Embryonic facial prominence (tissue), 1 donor: Measurements from ENCODE around the gene CSRNP3.
"Not testable (repeated sequence)": the region's sequence is repeated elsewhere in the genome, so short reads cannot be mapped to it uniquely, and the experiment has no call there.

ENCODE experiments used
- DNase-seq: peaks from one replicate; pipeline ENCODE4 v3.0.0-alpha.2; 2016; ENCODE audit errors: extremely low spot score

CSRNP3 gene

DNA sequence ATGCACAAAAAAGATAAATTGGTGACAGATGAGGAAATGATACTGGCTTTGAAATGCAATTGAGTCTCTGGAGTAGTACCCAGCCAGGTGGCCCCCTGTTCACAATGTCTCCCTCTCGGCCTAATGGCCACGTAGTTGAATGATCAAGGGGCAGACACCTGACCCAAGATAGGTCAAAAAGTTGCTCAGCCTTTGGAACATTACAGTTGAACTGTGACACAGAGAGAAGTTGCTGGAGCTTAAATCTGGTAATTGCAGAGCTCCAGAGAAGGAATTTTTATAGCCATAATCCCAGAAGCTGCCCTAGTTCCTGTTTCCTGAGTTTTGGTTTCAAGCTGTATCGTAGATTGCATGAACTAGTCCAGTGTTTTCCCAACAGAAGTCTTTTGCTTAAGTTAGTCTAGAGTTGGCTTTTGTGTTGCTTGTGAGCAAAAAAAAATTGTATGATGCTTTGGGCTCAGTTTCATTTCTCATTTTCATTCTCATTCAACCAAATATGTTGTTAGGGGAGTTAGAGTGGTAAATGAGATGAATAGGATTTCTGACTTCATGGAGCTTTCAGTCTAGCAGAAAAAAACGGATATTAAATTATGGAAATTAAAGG is 117.9 kb downstream of the CSRNP3 start:
- DNase-seq, result no peak

DNA sequence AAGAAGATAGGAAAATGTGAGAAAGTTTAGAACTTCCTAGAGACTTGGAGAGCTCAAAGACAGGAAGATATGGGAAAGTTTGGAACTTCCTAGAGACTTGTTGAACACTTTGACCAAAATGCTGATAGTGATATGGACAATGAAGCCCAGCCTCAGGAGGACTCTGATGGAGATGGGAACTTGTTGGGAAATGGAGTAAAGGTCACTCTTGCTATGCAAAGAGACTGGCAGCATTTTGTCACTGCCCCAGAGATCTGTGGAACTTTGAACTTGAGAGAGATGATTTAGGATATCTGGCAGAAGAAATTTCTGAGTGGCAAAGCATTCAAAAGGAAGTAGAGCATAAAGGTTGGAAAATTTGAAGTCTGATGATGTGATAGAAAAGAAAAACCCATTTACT is 121.5 kb downstream of the CSRNP3 start:
- not testable (repeated sequence) for DNase-seq

DNA sequence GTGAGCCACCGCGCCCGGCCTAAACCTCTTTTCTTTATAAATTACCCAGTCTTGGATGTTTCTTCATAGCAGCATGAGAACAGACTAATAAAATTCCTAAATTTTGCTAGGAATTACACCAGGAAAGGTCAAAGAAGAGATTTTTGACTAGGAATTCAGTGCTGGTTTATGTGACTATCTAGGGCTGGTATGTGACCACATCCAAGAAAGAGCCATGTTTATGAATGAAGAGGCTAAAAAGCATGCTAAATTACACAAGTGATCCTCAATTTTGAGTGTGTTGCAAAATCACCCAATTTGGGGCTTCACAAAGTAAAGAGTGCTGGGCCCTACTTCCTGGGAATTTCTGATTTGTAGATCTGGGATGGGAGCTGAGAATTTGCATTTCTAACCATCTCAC is 123.6 kb downstream of the CSRNP3 start:
- DNase-seq, result no peak

DNA sequence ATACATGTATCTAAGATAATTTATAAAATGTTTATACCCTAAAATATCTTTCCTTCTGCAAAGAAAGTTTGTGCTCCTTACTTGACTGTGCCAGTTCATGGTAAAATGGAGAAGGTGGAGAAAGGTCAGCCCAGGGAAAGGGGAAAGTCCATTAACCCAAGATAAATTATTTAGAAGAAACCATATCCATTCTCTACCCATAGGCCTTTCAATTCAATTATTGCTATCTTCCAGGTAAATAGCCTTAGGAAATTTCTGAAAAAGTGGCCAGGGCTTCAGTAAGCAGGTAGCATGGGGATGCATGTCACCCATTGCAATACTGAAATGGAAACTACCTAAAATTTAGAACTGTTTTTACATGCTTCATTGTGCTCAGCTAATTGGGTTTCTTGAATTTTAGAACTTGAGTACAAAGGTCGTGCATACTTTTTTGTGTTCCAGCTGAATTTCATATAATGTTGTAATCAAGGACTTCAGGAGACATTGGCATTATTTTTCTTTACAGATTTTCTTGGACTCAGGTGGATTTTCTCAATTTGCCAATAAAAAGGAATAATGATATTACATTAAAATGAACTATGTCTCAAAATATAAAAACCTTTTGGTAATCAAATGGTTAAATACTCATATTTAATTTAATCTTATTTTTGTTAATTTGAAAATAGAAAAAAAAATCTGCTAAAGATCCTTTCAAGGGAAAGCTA is 124.9 kb downstream of the CSRNP3 start:
- no peak for DNase-seq

DNA sequence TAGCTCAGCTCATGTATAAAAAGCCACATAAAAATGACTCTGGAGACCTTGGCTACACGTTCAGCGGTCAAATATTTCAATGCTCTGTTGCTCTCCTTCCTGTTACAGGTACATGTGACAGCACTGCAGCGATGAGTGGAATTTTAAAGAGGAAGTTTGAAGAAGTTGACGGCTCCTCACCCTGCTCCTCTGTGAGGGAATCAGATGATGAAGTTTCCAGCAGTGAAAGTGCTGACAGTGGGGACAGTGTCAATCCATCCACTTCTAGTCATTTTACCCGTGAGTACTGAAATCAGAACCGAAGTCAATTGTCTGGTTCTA is 125.4 kb downstream of the CSRNP3 start:
- DNase-seq, result no peak

DNA sequence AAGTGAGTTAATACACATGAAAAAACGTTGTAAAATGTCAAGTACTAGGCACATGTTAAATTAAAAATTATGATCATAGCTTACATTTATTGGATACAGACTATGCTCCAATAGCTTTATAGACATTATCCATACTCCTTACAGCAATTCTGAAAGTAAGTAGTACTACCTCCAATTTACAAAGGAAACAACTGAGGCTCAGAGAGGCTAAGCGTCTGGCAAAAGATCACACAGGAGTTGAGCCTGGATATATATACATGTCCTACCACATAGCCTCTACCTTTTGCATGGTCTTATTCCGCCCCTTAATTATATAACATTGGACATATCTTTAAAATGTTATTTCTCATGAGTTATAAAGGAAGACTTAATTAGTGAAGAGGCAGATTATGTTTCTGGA is 127.3 kb downstream of the CSRNP3 start:
- no peak for DNase-seq

DNA sequence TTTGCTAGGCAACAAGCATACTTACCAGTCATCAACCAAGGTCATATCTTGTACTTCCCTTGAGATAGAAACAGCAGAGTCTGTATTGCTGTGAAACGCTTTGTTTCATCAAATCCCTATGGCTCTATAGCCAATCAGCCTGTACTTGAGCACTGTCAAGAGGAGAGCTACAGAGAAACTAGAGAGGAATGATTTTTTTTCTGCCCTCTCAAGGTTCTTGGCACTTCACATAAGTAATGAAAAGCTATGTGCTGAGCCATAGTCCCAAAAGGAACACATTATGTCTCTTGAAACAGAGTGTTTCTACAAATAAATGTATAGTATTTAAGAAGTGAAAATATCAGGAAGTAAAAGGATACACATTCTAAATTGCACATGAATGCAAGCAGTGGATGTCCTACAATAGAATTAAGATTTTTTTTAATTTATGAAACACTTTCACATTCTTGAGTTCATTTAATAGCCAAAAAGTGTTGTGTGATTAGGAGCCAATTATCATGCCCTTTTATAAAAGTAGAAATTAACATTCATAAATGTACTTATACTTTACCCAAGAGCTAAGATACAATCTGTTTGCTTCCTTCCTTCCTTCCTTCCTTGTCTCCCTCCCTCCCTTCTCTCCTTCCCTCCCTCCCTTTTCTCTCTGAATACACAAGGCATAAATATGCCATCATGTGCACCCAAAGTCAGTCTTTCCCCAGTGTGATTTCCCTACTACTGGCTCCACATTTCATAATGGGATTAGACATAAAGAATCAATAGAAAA is 131.8 kb downstream of the CSRNP3 start:
- no peak for DNase-seq

DNA sequence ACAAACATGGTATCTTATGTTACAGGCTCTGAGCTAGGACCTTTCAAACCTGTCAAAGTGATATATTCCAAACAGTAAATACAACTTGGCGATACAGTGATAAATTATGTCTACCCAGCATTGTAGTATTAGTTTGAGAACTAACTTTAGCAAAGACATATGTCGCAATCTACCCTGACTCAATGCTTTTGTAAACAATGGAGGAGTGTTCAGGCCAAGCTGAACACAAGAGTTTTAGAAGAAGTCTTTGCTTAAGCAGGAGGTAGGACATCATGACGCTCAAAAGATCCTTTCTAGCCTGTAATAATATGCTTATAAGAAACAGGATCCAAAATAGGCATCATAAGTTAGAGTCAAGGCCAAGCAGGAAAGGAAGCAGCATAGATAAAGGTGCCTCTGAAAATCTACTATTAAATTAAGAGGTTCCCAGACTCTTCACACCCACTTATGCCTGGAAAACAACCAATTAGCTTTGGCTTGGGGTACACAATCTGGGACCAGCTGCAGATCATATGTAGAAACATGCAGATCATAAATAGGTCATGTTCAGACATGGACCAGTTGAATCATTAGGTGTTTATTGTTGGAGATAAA is 132.5 kb downstream of the CSRNP3 start:
- no peak for DNase-seq

DNA sequence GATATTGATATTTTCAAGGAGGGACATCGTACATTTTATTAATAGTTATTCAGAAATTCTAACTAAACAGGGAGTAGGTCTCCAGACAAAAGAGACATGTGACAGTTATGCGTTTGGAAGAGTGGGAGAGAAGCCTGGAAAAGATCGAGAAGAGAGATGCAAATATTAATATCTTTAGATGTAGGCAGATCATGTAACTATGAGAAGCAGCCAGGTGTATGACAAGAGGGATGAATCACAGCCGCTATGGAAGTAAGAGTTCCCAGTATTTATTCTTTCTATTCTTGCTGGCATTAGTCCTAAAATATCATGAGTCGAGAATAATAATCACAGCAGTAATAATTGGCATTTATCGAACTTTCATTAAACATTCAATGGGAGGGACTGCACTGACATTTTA is 140.2 kb downstream of the CSRNP3 start:
- no peak for DNase-seq

DNA sequence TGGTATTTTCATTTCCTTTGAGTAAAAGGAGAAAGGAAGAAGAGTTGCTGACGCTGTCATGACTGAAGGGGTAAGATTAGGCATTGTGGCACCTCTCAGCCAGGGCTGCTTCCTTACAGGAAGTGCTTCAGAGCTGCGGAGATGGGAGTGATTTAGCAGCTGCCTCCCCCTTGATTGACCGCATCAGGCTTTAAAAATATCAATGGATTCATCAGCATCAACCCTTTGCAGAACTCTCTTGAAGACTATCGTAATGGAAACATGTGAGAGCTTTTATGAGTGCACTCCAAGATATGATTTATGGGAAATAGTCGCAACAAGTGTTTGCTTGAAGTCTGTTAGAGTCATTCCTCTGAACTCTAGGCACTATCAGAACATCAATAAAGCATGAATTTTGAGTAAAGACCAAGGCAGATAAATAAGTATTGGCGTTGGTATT is 141.1 kb downstream of the CSRNP3 start:
- DNase-seq, result no peak

DNA sequence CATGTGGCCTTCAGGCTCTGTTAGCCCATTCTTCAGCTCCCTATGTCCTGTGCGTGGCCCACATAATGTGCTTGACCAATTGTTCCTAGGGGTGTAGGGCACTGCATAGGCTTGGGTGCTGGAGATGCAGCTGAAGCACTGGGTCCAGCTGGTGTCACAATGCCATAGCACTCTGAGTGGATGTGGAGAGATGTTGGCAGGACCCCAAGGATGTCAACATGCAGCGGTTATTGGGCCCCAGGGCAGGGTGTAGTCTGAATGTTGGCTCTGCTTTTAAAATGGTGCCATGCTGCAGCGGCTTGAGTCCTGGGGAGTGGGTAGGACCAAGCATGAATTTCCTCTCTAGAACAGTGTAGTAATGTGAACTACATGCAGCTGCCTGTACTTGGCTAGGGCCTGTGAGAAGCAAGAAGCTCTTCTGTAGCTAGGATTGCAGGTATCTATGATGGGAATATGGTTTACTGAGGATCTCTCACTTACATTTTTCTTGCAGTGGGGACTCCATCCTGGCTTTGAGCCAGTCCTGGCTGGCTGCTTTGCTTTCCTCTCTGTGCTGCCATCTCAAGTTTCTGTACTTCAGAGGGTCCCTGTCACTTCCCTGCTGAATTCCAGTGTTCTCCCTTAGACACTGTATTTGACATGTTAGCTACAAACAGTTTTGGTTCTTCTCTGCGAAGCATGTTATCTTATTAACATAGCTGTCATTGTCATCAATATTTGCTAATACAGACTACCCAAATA is 148.4 kb downstream of the CSRNP3 start:
- DNase-seq, result no peak

DNA sequence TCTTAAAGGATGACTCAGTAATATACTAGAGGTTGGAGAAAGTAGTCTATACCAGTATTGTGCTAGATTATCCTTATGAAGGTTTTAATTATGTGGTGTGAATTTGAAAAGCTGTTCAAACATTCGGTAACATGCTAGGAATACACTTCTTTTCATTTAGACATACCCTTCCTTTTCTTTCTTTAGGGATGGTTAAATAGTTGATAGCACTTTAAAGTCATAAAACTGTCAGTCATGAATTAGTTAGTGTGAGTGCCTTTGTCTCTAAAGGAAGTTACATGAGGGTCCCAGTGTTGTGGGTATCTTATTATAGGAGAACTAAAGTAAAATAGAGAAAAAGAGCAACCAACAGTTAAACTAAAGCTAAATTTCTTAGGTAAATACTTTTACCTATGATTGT is 149.3 kb downstream of the CSRNP3 start:
- no peak for DNase-seq

DNA sequence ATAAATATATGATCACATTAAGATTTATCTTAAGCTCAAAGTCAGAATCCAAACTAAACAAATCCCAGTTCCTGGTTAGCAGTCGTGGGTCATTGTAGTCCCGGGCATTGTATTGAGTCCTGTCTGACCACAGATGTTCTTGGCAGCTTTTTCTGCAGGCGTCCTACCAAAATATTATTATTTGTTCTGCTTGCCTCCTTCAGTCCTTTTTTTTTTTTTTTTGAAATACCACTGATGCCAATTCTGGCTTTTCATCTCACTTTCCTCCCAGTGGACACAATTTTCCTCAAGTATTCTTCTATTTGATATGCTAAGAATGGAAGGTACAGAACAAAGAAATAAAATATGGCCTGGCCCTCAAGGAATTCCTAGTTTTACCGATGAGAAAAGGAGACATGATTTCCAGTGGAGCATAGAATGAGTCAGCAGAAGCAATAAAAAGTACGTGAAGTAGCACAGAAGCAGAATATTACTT is 151.6 kb downstream of the CSRNP3 start:
- DNase-seq, result no peak

DNA sequence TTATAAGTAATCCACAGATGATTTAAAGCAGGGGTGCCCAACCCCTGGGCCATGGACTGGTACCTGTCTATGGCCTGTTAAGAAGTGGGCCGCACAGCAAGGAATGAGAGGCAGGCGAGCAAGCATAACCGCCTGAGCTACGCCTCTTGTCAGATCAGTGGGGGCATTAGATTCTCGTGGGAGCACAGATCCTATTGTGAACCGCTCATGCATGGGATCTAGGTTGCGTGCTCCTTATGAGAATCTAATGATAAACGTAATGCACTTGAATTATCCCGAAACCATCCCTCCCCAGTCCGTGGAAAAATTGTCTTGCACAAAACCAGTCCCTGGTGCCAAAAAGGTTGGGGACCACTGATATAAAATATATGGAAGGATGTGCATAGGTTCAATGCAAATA is 153.7 kb downstream of the CSRNP3 start:
- DNase-seq, result no peak

DNA sequence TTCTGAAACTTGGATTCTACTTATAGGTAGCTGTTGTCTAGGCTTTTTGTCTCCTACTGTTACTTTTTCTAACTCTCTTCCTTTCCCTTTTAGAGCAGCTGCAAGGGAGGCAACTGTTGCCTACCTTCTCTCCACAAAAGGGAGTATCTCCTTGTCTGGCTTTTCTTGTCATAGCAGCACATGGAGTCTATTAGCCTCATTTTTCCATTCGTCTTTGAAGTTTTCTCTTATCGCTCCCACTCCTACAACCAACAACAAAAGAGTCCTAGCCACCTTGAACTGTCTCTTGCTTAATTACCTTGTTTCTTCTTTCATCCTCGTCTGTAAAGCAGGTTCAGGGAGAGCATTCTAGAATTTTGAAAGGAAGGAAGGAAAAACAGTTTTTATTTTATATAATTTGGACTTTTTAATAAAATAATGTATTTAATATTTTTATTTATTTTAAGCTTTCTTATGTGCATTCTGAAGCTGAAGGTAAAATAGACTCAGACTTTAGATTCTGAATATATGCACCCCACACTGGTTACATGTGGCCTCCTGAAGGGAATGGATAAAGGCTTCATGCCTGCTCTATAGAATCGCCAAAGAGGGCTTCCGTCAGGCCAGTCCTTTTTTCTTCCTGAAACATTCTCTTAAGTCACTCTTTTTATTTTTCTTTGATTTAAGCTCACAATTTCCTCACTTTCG is 154.4 kb downstream of the CSRNP3 start:
- DNase-seq, result no peak

DNA sequence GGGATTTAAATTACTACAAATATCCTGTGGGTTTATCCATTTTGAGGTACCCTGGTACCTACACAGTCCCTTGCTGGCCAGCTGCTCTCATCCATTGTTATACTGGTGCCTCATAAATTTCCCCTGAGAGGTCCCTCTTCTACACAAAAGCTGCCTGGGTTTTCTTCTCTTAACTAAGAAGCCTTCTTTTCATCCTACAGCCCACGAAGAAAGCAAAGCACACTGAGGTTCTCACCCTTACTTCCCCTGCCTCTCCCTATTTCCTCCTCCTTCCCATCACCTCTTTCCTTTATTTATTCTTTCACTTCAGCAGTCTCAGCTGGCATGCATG is 154.9 kb downstream of the CSRNP3 start:
- DNase-seq, result no peak

DNA sequence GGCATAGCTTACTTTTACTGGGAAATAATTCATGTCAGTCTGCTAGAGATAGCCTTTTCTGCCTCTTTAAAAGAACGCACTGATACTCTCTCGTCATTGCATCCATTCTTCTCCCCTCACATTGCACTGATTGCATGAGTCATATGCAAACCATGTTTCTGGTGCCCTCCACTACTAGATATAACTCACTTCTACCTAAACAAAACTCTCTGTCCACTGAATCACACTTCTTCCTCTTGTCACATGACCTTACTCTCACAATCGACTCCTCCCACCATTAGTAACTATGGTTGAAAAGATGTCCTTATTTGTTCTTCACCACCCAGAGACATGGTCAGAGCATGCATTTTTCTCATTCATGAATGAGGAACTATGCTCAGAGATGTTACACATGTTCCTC is 158.0 kb downstream of the CSRNP3 start:
- no peak for DNase-seq

DNA sequence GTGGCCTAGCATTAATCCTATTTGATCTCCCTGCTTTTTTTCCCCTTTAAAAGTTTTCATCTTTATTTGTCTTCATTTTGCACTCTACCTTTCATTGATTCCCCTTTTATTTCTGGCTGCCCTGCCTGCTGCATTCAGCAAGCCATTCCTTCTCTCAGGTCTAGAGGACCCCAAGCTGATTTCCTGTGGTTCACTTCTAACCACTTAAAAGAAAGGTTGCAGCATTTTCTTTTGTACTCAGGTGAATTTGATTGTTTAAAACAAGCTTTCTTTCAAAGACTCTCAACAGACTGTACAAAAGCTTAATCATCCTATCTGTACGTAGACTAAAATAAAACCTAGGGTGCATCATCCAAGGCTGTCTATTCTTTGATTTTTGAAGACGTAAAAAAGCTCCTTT is 160.3 kb downstream of the CSRNP3 start:
- no peak for DNase-seq

DNA sequence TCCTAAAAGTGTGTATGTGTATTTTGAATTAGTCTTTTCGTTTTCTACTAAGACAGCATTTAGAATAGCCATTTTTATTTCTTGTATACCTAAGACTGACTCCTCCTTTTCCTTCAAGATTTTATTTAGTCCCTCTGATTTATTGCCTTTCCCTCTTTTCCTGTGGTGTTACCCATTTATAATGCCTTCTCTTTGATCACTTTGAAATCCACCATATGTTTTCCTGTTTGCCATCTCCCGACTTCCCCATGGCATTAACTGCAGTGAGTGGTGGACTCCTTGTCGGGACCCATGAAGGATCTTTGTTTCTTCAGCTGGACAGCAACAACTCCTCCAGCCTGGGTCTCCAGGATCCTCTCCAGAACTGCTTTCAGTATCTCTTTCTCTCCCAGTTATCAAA is 160.7 kb downstream of the CSRNP3 start:
- DNase-seq, result no peak

DNA sequence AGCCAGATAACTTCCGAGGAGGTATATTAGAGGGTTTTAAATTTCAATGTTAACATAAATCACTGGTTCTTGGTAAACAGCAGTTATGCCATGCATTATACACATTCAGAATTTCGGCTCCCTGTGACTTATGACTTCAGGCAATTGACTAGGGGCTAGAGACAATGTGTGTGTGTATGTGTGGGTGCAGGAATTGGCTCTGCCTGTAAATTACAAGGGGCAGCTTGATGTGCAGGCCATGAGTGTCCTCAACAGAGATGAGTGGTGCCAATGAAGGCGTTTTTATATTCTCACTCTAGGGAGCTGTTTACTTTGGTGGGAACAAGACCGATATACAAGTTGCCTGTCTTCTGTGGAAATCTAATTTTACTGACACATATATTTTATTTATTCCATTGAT is 161.6 kb downstream of the CSRNP3 start:
- no peak for DNase-seq

DNA sequence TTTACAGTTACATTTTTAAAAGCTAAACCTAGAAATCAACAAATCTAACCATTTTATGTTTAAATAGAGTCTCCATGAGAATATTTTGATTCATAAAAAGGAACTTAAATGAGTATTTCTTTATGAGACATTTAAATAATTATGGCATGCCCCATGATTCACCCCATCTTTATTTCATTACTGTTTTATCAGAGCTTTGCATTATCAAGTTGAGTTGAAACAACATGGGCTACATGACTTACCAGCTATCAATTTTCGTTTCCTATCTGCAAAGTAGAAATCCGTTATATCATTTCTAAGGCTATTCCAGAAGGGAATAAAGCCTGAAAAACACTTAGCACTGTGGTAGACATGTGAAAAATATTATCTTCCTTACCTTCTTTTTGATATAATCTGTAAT is 163.1 kb downstream of the CSRNP3 start:
- no peak for DNase-seq

DNA sequence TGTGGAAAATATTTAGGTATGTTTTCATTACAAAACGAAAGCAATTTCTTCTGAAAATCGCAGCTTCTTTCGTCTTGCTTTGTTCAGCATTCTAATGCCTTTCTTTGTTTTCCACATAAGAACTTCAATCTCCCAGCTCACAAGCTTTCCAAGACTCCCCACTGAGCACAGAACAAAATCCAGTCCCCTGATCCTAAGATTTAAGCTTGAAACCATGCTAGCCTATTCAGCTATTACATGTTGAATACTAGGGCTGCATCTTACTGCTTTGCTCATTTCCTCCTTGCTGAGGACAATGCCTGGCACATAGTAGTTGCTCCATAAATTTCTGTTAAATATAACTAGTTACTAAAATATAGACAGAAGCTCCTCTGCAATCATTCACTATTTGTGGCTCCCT is 163.9 kb downstream of the CSRNP3 start:
- DNase-seq, result no peak
